Measurements from ENCODE around the gene TSPO.

TSPO gene

DNA sequence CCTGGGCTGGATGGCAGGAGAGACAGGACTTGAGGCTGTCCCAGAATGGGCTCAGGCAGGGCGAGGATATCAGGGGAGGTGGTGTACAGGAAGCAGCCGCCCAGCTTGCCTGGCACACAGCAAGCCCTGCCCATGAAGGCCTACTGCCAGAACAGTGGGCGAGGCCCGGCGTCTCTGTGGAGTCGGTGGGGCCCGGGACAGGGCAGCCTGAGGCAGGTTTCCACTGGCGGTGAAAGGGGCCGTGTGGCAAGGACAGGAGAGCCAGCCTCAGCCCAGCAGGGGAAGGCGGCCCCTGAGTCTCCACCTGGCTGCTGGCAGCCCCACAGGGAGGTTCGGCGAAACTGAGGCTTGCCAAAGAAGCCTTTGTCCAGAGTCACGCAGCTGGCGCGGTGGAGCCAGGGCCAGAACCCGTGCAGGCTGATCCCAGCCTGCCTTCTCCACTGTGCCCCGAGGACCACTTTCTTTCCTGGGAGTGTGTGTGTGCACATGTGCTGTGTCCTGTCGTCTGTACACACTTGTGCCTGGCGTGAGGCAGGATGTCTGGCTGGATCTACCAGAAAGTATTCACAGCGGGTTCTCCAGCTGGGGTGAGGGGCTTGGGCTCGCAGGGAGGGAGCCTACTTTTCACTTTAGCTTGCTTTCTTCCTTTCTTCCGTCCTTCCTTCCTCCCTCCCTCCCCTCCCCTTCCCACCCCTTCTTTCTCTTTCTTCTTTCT lies 1.2 kb downstream of the TSPO start:
- no peaks in the 10 kb centered on the region for H3K36me3 ChIP-seq (ENCODE audit: insufficient read depth, low read length)
- H3K4me1 ChIP-seq (ENCODE audit: insufficient read depth, low read length): peaks cover 12% of the 10 kb centered on the region
- peak overlapping the region; percentile 75 for H3K27ac ChIP-seq (ENCODE audit: low read depth, low read length)
- peak overlapping the region; percentile 54 for H3K9ac ChIP-seq (ENCODE audit: low read length)
- H3K9me3 ChIP-seq (ENCODE audit: low read length): no peaks in the 10 kb centered on the region
- H3K27me3 ChIP-seq (ENCODE audit: control insufficient read depth in 1 of 2, insufficient read depth in 2 of 2, low read length in 2 of 2): no peaks in the 10 kb centered on the region
- peak overlapping the region; percentile 74 to 84 for H3K4me3 ChIP-seq (ENCODE audit: low read depth in 1 of 2, low read length in 2 of 2)

DNA sequence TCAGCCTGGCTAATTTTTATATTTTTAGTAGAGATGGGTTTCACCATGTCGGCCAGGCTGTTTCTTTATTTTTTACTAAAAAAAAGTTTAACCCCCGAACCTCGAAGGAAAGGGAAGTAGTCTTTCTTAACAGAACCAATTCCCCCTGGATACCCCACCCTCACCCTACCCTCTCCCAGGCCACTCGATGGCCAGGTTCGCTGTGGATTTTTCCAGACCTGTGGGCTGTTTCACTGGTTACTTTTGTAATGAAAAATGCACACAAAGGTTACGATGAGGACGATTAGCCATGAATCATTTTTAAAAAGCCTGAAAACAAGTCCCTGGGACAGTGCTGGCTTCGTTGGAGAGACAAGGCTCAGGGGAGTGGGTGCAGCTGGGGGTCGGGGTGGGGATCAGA lies 2.5 kb downstream of the TSPO start:
- H3K36me3 ChIP-seq (ENCODE audit: insufficient read depth, low read length): no peaks in the 10 kb centered on the region
- H3K9ac ChIP-seq (ENCODE audit: low read length): no peak overlapping the region
- H3K27ac ChIP-seq (ENCODE audit: low read depth, low read length): no peak overlapping the region
- peaks cover 12% of the 10 kb centered on the region for H3K4me1 ChIP-seq (ENCODE audit: insufficient read depth, low read length)
- H3K4me3 ChIP-seq (ENCODE audit: low read depth in 1 of 2, low read length in 2 of 2): no peak overlapping the region
- H3K27me3 ChIP-seq (ENCODE audit: control insufficient read depth in 1 of 2, insufficient read depth in 2 of 2, low read length in 2 of 2): no peaks in the 10 kb centered on the region
- no peaks in the 10 kb centered on the region for H3K9me3 ChIP-seq (ENCODE audit: low read length)

DNA sequence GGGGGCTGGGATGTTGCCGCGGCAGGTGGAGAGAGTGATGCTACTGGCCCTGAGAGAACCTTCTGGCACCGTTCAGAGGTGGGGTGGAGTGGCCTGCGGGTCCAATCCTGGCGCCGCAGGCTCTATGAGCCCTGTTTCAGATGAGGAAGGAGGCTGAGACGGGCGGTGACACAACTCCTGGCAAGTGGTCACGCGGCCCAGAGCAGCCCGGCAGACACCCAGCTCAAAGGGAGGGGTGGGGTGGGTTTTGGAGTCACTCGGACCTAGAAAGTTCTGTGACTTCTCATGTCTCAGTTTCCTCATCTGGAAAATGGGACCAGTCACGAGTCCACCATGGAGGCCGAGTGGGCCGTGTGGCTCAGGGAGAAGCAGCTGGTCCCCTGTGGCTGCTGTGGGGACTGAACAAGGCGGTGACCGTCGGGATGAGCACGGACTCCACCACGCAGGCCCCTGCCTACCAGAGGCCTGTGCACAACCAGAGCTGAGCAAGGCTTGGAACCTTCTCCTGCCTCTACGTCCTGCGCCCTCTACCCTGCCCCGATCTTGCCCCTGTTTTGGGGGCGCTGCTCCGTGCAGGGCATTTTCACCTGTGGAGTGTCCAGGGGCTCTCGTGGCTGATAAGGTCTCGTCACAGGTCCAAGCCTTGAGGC lies 3.7 kb downstream of the TSPO start:
- H3K27me3 ChIP-seq (ENCODE audit: control insufficient read depth in 1 of 2, insufficient read depth in 2 of 2, low read length in 2 of 2): no peaks in the 10 kb centered on the region
- no peak overlapping the region for H3K4me3 ChIP-seq (ENCODE audit: low read depth in 1 of 2, low read length in 2 of 2)
- H3K9me3 ChIP-seq (ENCODE audit: low read length): no peaks in the 10 kb centered on the region
- H3K36me3 ChIP-seq (ENCODE audit: insufficient read depth, low read length): no peaks in the 10 kb centered on the region
- H3K4me1 ChIP-seq (ENCODE audit: insufficient read depth, low read length): peaks cover 12% of the 10 kb centered on the region
- H3K27ac ChIP-seq (ENCODE audit: low read depth, low read length): no peak overlapping the region
- no peak overlapping the region for H3K9ac ChIP-seq (ENCODE audit: low read length)

DNA sequence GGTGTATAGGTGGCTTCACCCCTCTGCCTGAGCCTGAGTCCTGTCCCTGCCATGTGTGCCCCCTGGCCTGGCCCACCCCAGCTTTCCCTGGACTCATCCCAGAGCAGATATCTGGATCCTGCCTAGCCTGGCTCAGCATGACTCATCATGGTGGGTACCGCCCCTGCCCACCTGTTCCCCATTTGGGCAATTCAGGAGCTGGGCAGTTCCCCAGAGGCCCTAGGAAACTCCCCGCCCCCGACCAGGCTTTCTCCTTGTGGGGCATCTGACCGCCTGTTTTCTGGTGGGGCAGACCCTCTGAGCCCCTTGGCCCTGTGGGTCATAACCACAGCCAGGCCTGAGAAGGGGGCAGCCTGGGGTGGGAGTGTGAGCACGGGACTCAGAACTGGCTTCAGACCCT lies 4.4 kb downstream of the TSPO start:
- Histone ChIP-seq H3K36me3 (ENCODE audit: insufficient read depth, low read length) (no peaks in the 10 kb centered on the region), H3K9me3 (ENCODE audit: low read length) (no peaks in the 10 kb centered on the region), H3K27ac (ENCODE audit: low read depth, low read length) (no peak overlapping the region), H3K27me3 (ENCODE audit: control insufficient read depth in 1 of 2, insufficient read depth in 2 of 2, low read length in 2 of 2) (no peaks in the 10 kb centered on the region), H3K9ac (ENCODE audit: low read length) (no peak overlapping the region), H3K4me1 (ENCODE audit: insufficient read depth, low read length) (peaks cover 7% of the 10 kb centered on the region), H3K4me3 (ENCODE audit: low read depth in 1 of 2, low read length in 2 of 2) (no peak overlapping the region)

DNA sequence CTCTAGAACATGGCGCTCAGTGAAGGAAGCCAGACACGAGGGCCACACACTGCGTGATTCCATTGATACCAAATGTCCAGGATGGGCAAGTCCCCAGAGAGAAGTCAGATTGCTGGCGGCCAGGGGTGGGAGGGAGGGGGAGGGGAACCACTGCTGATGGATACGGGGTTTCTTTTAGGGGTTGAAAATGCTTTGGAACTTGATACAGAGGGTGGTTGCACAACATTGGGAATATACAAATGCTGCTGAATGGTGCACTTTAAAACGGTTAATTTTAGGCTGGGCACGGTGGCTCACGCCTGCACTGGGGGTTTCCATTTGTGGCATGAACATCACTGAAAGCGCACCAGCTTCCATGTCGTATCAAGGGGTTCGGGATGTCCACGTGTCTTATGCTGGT lies 5.1 kb downstream of the TSPO start:
- no peaks in the 10 kb centered on the region for H3K9me3 ChIP-seq (ENCODE audit: low read length)
- H3K9ac ChIP-seq (ENCODE audit: low read length): no peak overlapping the region
- no peak overlapping the region for H3K27ac ChIP-seq (ENCODE audit: low read depth, low read length)
- H3K4me1 ChIP-seq (ENCODE audit: insufficient read depth, low read length): peaks cover 4% of the 10 kb centered on the region
- H3K36me3 ChIP-seq (ENCODE audit: insufficient read depth, low read length): no peaks in the 10 kb centered on the region
- H3K27me3 ChIP-seq (ENCODE audit: control insufficient read depth in 1 of 2, insufficient read depth in 2 of 2, low read length in 2 of 2): no peaks in the 10 kb centered on the region
- no peak overlapping the region for H3K4me3 ChIP-seq (ENCODE audit: low read depth in 1 of 2, low read length in 2 of 2)

DNA sequence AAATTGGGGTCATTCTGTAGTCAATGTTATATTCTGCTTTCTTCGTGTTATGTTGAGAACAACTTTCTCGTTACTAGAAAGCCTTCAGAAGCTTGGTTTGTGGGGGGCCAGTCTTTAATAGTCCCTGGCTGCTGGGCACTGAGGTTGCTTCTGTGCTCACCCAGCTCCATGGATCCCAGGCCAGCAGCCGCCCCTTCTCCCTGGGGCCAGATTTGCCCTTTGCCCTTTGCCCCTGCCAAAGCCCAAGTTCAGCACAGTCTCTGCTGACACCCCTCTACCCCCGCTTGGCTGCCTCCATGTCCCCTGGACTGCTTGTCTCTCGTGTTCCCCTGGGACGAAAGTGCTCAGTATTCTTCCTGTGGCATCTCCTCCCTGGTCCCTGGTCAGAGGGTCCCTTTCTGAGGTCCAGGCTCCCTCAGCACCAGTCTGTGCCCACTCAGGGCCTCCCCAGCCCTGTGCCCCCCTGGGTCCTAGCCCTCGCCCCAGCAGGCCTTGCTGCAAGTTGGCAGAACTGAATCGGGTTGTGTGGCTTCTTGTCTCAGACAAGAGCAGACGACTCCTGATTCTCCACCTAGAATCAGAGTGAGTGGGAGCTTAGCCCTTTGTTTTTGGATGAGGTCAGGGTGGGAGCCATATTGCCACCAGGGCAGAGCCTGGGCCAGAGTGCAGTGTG lies 6.7 kb downstream of the TSPO start:
- H3K27me3 ChIP-seq (ENCODE audit: control insufficient read depth in 1 of 2, insufficient read depth in 2 of 2, low read length in 2 of 2): no peaks in the 10 kb centered on the region
- no peak overlapping the region for H3K27ac ChIP-seq (ENCODE audit: low read depth, low read length)
- no peaks in the 10 kb centered on the region for H3K4me1 ChIP-seq (ENCODE audit: insufficient read depth, low read length)
- no peak overlapping the region for H3K9ac ChIP-seq (ENCODE audit: low read length)
- H3K4me3 ChIP-seq (ENCODE audit: low read depth in 1 of 2, low read length in 2 of 2): no peak overlapping the region
- H3K36me3 ChIP-seq (ENCODE audit: insufficient read depth, low read length): no peaks in the 10 kb centered on the region
- H3K9me3 ChIP-seq (ENCODE audit: low read length): no peaks in the 10 kb centered on the region

DNA sequence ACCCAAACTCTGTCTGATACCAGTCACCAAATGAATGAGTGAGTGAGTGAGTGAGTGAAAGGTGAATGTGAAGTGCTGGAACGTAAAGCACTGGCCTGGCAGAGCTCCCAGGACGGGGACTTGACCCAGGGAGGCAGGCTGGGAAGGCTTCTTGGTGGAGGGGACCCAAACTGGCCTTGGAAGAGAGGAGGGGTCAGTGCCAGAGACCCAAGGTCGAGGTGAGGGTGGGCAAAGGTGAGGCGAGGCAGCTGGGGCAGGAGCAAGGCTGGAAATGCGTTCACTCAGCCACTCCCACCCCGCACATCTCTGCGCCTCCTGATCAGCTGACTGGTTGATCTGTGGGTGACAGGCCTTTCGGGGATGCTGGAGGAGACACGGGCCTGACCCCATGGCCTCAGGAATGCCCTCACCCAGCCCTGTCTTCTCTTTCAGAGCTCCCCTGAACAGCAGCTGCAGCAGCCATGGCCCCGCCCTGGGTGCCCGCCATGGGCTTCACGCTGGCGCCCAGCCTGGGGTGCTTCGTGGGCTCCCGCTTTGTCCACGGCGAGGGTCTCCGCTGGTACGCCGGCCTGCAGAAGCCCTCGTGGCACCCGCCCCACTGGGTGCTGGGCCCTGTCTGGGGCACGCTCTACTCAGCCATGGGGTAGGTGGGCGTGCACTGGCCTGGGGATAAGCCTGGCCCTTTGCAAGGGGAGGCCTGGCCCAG lies 7.6 kb downstream of the TSPO start:
- no peak overlapping the region for H3K27ac ChIP-seq (ENCODE audit: low read depth, low read length)
- H3K9ac ChIP-seq (ENCODE audit: low read length): no peak overlapping the region
- H3K4me3 ChIP-seq (ENCODE audit: low read depth in 1 of 2, low read length in 2 of 2): no peak overlapping the region
- no peaks in the 10 kb centered on the region for H3K9me3 ChIP-seq (ENCODE audit: low read length)
- H3K36me3 ChIP-seq (ENCODE audit: insufficient read depth, low read length): no peaks in the 10 kb centered on the region
- H3K27me3 ChIP-seq (ENCODE audit: control insufficient read depth in 1 of 2, insufficient read depth in 2 of 2, low read length in 2 of 2): no peaks in the 10 kb centered on the region
- H3K4me1 ChIP-seq (ENCODE audit: insufficient read depth, low read length): peaks cover 5% of the 10 kb centered on the region

DNA sequence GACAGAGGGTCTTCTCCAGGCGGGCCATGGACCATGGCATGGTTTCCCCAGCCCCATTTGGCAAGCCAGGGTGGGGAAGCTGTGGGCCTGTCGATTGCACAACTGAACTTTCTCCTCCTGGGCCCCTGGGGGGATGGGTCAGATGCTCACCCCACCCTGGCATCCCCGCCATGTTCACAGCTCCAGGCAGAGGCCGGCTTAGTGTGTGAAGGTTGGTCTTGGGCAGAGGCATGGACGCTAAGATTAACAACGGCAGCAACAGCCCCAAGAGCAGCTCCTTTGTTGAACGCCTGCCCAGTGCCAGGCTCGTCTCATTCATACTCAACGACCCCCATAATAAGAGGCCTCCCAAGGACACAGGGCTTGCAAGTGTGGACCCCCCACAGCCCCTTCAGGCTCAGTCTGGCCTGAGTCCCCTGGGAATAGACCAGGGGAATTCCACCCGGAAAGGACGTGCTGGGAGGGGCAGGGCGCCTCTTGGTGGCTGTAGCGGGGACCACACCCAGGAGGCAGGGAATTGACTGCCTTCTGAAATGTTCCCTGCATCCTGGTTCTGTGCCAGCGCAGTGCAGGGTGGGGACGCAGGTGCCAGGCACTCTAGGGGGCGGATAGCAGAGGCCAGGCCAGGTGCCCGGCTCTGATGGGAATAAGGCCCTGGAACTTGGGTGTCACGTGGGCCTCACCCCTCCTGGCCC lies 8.3 kb downstream of the TSPO start:
- no peaks in the 10 kb centered on the region for H3K9me3 ChIP-seq (ENCODE audit: low read length)
- no peak overlapping the region for H3K27ac ChIP-seq (ENCODE audit: low read depth, low read length)
- no peak overlapping the region for H3K9ac ChIP-seq (ENCODE audit: low read length)
- H3K27me3 ChIP-seq (ENCODE audit: control insufficient read depth in 1 of 2, insufficient read depth in 2 of 2, low read length in 2 of 2): no peaks in the 10 kb centered on the region
- no peaks in the 10 kb centered on the region for H3K36me3 ChIP-seq (ENCODE audit: insufficient read depth, low read length)
- peaks cover 5% of the 10 kb centered on the region for H3K4me1 ChIP-seq (ENCODE audit: insufficient read depth, low read length)
- no peak overlapping the region for H3K4me3 ChIP-seq (ENCODE audit: low read depth in 1 of 2, low read length in 2 of 2)

DNA sequence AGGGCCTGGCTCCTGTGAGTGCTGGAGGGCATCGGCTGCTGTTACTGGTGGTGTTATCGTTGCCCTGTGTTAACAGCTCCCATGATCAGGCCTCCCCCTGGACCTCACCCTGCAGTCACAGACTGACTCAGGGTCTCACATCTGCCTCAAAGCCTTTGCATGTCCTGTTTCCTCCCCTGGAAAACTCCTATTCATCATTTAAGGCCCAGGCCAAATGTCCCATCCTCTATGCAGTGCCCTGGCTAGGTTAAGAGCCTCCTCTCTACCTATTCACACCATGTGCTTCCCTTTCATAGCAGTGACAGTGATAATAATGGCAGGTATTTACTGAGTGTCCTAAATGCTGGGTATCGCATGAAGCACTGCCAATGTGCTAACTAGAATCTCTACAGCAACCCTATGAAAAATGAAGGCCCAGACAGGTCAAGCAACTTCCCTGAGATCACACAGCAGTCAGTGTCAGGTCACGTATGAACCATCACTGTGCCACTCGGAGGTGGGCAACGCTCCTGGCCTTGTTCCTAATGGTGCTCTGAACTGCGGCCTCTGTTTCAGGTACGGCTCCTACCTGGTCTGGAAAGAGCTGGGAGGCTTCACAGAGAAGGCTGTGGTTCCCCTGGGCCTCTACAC lies 9.3 kb downstream of the TSPO start:
- Histone ChIP-seq H3K27ac (ENCODE audit: low read depth, low read length) (no peak overlapping the region), H3K9ac (ENCODE audit: low read length) (no peak overlapping the region), H3K9me3 (ENCODE audit: low read length) (no peaks in the 10 kb centered on the region), H3K4me1 (ENCODE audit: insufficient read depth, low read length) (peaks cover 5% of the 10 kb centered on the region), H3K4me3 (ENCODE audit: low read depth in 1 of 2, low read length in 2 of 2) (no peak overlapping the region), H3K27me3 (ENCODE audit: control insufficient read depth in 1 of 2, insufficient read depth in 2 of 2, low read length in 2 of 2) (no peaks in the 10 kb centered on the region), H3K36me3 (ENCODE audit: insufficient read depth, low read length) (no peaks in the 10 kb centered on the region)

DNA sequence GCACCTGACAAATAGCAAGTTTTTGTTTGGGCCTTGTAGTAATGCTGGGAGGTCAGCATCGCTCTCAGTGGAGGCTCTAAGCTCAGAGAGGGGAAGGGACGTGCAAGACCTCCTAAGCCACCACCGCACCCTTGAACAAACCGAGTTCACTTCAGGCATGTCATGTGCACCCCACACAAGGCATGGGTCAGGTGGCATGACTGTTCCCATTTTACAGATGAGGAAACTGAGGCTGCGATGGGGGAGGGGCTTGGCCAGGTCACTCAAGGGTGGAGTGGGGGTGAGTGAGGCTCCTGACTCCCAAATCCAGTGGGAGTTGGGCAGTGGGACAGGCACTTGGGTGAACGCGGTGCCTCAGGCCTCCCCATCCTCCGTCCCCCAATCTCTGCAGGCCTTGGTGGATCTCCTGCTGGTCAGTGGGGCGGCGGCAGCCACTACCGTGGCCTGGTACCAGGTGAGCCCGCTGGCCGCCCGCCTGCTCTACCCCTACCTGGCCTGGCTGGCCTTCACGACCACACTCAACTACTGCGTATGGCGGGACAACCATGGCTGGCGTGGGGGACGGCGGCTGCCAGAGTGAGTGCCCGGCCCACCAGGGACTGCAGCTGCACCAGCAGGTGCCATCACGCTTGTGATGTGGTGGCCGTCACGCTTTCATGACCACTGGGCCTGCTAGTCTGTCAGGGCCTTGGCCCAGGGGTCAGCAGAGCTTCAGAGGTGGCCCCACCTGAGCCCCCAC lies 11.2 kb downstream of the TSPO start:
- Histone ChIP-seq H3K27ac (ENCODE audit: low read depth, low read length) (no peak overlapping the region), H3K4me1 (ENCODE audit: insufficient read depth, low read length) (peaks cover 5% of the 10 kb centered on the region), H3K9ac (ENCODE audit: low read length) (no peak overlapping the region), H3K27me3 (ENCODE audit: control insufficient read depth in 1 of 2, insufficient read depth in 2 of 2, low read length in 2 of 2) (no peaks in the 10 kb centered on the region), H3K9me3 (ENCODE audit: low read length) (no peaks in the 10 kb centered on the region), H3K4me3 (ENCODE audit: low read depth in 1 of 2, low read length in 2 of 2) (no peak overlapping the region), H3K36me3 (ENCODE audit: insufficient read depth, low read length) (peaks cover 8% of the 10 kb centered on the region)

Measured in muscle layer of colon (tissue), 2 donors.